ENCODE measurements around the gene PPP4R1. TPM values are rescaled to one million over a fixed set of nuclear protein-coding genes. Genes with fewer than 3 reads are reported as not detected.
"Not testable (repeated sequence)": the region's sequence is repeated elsewhere in the genome, so short reads cannot be mapped to it uniquely, and the experiment has no call there.

PPP4R1 gene
- total RNA-seq, 1 donor from 2014 or later, result 131 TPM

DNA sequence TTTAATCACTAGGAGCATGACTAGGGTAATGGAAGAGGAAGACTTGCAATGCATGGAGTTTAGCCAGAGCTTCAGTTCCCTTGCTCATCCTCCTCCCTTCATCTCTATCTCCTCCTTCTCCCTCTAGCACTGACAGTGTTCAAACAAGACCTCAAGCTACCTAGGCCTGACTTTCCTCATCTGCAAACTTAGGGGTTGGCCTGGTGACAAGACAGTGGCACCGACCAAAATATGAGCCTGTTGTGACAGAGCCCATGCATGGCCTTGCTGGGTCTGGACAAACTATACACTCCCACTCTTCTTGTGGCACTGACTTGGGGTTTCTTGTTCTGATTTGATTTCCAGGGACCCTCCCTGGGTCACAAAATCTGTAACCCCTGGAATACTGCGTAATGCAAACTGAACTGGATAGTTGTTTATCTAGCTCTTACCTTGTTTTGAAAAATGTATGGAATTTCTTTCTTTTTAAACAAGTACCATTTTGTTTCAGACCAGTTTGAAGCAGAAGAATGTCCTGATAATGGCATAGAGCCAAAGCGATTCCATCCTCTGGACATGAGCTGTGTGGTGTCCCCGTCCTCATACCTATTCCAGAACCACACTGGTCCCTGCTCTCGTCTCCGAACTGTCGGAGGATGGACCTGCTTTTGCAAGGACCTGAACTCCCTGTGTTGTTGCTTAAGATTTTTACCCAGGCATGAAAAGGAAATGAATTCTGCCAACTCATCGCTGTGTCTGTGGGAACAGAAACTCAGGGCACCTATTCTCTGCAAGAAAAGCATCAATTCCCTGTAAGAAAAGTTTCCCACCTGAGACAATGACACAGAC is 33.4 kb upstream of the PPP4R1 start:
- Mint-ChIP-seq H3K9me3 (ENCODE audit: unreplicated experiment) (no peaks in the 10 kb centered on the region), H3K36me3 (ENCODE audit: unreplicated experiment) (no peaks in the 10 kb centered on the region), H3K27me3 (ENCODE audit: unreplicated experiment) (no peaks in the 10 kb centered on the region), H3K27ac (ENCODE audit: unreplicated experiment) (peak overlapping the region; percentile 84), H3K4me3 (ENCODE audit: unreplicated experiment) (no peak overlapping the region), H3K4me1 (ENCODE audit: unreplicated experiment) (peaks cover 69% of the 10 kb centered on the region)
- DNase-seq (ENCODE audit: extremely low spot score, unreplicated experiment), result no peak
- TF ChIP-seq, protein P1, sequence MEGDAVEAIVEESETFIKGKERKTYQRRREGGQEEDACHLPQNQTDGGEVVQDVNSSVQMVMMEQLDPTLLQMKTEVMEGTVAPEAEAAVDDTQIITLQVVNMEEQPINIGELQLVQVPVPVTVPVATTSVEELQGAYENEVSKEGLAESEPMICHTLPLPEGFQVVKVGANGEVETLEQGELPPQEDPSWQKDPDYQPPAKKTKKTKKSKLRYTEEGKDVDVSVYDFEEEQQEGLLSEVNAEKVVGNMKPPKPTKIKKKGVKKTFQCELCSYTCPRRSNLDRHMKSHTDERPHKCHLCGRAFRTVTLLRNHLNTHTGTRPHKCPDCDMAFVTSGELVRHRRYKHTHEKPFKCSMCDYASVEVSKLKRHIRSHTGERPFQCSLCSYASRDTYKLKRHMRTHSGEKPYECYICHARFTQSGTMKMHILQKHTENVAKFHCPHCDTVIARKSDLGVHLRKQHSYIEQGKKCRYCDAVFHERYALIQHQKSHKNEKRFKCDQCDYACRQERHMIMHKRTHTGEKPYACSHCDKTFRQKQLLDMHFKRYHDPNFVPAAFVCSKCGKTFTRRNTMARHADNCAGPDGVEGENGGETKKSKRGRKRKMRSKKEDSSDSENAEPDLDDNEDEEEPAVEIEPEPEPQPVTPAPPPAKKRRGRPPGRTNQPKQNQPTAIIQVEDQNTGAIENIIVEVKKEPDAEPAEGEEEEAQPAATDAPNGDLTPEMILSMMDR (IDR thresholded peaks at IDR 0.05), result no peak

DNA sequence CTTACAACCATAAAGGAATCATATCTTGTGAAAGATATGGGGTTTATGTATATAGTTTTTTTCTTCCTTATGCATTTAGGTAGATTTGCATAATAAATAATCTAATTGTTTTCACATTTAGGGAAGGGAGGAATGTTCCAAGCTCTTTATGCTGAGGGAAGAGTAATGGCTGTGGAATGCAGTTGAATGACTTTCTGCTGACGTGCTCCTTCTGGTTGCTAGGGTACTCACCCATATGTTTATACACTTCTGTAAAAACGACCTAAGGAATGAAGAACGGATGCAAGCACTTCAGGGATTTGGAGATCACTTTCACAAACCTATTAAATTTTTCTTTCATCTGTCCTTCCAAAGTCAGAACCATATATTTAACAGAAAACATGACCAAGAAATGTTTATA is 29.2 kb upstream of the PPP4R1 start:
- H3K4me1 Mint-ChIP-seq (ENCODE audit: unreplicated experiment), result peaks cover 64% of the 10 kb centered on the region
- no peaks in the 10 kb centered on the region for H3K36me3 Mint-ChIP-seq (ENCODE audit: unreplicated experiment)
- H3K27ac Mint-ChIP-seq (ENCODE audit: unreplicated experiment), result peak overlapping the region; percentile 98
- H3K4me3 Mint-ChIP-seq (ENCODE audit: unreplicated experiment), result no peak overlapping the region
- no peak for DNase-seq (ENCODE audit: extremely low spot score, unreplicated experiment)
- no peaks in the 10 kb centered on the region for H3K9me3 Mint-ChIP-seq (ENCODE audit: unreplicated experiment)
- no peaks in the 10 kb centered on the region for H3K27me3 Mint-ChIP-seq (ENCODE audit: unreplicated experiment)
- TF ChIP-seq, protein P1 (IDR thresholded peaks at IDR 0.05), result no peak

DNA sequence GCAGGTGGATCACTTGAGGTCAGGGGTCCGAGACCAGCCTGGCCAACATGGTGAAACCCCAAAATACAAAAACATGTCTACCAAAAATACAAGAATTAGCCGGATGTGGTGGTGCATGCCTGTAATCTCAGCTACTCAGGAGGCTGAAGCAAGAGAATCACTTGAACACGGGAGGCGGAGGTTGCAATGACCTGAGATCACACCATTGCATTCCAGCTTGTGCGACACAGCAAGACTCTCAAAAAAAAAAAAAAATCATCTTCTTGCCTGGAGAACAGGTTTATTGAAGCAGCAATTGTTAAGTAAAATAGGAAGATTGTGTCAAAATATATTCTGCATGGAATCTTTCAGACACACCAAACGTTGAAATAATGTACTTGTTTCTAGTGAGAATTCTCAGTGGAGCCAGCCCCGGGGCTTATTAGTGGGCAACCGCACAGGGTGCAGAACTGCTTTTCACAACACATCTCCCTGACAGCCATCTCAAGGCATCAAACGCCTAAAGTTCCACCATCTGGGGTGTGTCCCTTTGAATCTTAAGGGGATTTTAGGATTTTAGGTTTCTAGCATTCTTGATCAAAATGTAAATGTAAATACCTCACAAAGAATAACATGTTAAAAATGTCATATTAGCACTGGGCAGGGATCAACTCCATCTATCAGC is 28.6 kb upstream of the PPP4R1 start:
- Mint-ChIP-seq H3K4me3 (ENCODE audit: unreplicated experiment) (no peak overlapping the region), H3K36me3 (ENCODE audit: unreplicated experiment) (no peaks in the 10 kb centered on the region), H3K4me1 (ENCODE audit: unreplicated experiment) (peaks cover 62% of the 10 kb centered on the region), H3K27ac (ENCODE audit: unreplicated experiment) (peak overlapping the region; percentile 98), H3K27me3 (ENCODE audit: unreplicated experiment) (no peaks in the 10 kb centered on the region), H3K9me3 (ENCODE audit: unreplicated experiment) (no peaks in the 10 kb centered on the region)
- peak; percentile 88 for DNase-seq (ENCODE audit: extremely low spot score, unreplicated experiment)
- TF ChIP-seq, protein P1 (IDR thresholded peaks at IDR 0.05), result no peak

DNA sequence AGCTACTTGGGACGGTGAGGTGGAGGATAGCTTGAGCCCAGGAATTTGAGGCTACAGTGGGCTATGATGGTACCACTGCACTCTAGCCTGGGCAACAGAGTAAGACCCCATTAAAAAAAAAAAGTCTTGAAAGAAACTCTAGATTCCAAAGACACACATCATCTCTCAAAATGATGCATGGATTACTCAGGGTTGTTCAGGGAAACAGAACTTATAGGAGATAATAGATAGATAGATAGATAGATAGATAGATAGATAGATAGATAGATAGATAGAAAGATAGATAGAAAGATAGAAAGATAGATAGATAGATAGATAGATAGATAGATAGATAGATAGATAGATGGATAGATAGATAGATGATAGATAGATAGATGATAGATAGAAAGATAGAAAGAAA is 26.7 kb upstream of the PPP4R1 start:
- H3K36me3 Mint-ChIP-seq (ENCODE audit: unreplicated experiment); H3K9me3 Mint-ChIP-seq (ENCODE audit: unreplicated experiment); DNase-seq (ENCODE audit: extremely low spot score, unreplicated experiment); H3K27me3 Mint-ChIP-seq (ENCODE audit: unreplicated experiment); H3K4me3 Mint-ChIP-seq (ENCODE audit: unreplicated experiment); H3K27ac Mint-ChIP-seq (ENCODE audit: unreplicated experiment): not testable (repeated sequence)
- H3K4me1 Mint-ChIP-seq (ENCODE audit: unreplicated experiment), result peaks cover 50% of the 10 kb centered on the region

DNA sequence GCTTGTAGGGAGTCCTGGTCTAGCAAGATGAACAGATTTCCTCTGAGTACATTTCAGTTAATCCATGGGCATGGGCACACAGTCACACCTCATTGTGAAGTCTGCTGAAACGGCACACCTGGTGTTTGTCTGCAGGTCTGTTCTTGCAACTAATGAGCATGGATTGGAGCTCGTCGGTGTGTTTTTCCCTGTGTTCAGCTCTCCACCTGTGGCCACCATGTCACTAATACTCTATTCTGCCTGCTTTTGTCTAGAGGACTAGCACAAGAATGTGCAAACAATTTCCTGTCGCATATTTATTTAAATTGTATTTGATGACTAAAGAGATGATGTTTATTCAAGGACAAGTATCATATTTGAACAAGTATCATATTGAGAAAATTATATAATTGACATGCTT is 24.5 kb upstream of the PPP4R1 start:
- H3K4me3 Mint-ChIP-seq (ENCODE audit: unreplicated experiment), result no peak overlapping the region
- peak overlapping the region; percentile 52 for H3K27ac Mint-ChIP-seq (ENCODE audit: unreplicated experiment)
- no peak for DNase-seq (ENCODE audit: extremely low spot score, unreplicated experiment)
- H3K36me3 Mint-ChIP-seq (ENCODE audit: unreplicated experiment), result no peaks in the 10 kb centered on the region
- H3K9me3 Mint-ChIP-seq (ENCODE audit: unreplicated experiment), result no peaks in the 10 kb centered on the region
- TF ChIP-seq, protein P1 (IDR thresholded peaks at IDR 0.05), result no peak
- no peaks in the 10 kb centered on the region for H3K27me3 Mint-ChIP-seq (ENCODE audit: unreplicated experiment)
- peaks cover 34% of the 10 kb centered on the region for H3K4me1 Mint-ChIP-seq (ENCODE audit: unreplicated experiment)

Data from osteocyte (in vitro differentiated cells).